HG03097 (cell line): ENCODE measurements around the gene XPR1.
"Not testable (repeated sequence)": the region's sequence is repeated elsewhere in the genome, so short reads cannot be mapped to it uniquely, and the experiment has no call there.

ENCODE experiments used
- ATAC-seq: cut with Tn5 transposase; IDR thresholded peaks from one replicate; pipeline ENCODE4 v1.9.1; 2021; ENCODE audit not compliant: unreplicated experiment, low FRiP score

XPR1 gene

GRCh38 chr1:180642781-180643180, 11.0 kb downstream of the XPR1 start:
- ATAC-seq = no peak

GRCh38 chr1:180643693-180644092, 11.9 kb downstream of the XPR1 start:
- ATAC-seq = no peak

GRCh38 chr1:180644526-180645192, 12.8 kb downstream of the XPR1 start:
- ATAC-seq = no peak

GRCh38 chr1:180645261-180645660, 13.4 kb downstream of the XPR1 start:
- not testable (repeated sequence) for ATAC-seq

GRCh38 chr1:180646093-180646492, 14.3 kb downstream of the XPR1 start:
- no peak for ATAC-seq

- no peak for ATAC-seq
Measured at GRCh38 chr1:180646547-180646946, 14.7 kb downstream of the XPR1 start.

- no peak for ATAC-seq
Measured at GRCh38 chr1:180652792-180653191, 21.0 kb downstream of the XPR1 start.

- ATAC-seq = no peak
Measured at GRCh38 chr1:180662709-180663108, 30.9 kb downstream of the XPR1 start.

- ATAC-seq = no peak
Measured at GRCh38 chr1:180670681-180671080, 38.9 kb downstream of the XPR1 start.

- no peak for ATAC-seq
Measured at GRCh38 chr1:180672105-180672504, 40.3 kb downstream of the XPR1 start.

- ATAC-seq = no peak
Measured at GRCh38 chr1:180672505-180672904, 40.7 kb downstream of the XPR1 start.

- no peak for ATAC-seq
Measured at GRCh38 chr1:180674603-180675530, 43.0 kb downstream of the XPR1 start.

- no peak for ATAC-seq
Measured at GRCh38 chr1:180675586-180675985, 43.8 kb downstream of the XPR1 start.

GRCh38 chr1:180680558-180681144, 48.8 kb downstream of the XPR1 start:
- no peak for ATAC-seq

GRCh38 chr1:180683117-180683516, 51.3 kb downstream of the XPR1 start:
- not testable (repeated sequence) for ATAC-seq

- no peak for ATAC-seq
Measured at GRCh38 chr1:180691322-180691913, 59.6 kb downstream of the XPR1 start.

- no peak for ATAC-seq
Measured at GRCh38 chr1:180693564-180694244, 61.9 kb downstream of the XPR1 start.

- no peak for ATAC-seq
Measured at GRCh38 chr1:180695282-180695681, 63.5 kb downstream of the XPR1 start.

- no peak for ATAC-seq
Measured at GRCh38 chr1:180696361-180696760, 64.5 kb downstream of the XPR1 start.

- no peak for ATAC-seq
Measured at GRCh38 chr1:180698580-180698979, 66.8 kb downstream of the XPR1 start.
